Activated T-cell treated with anti-CD3 and anti-CD28 coated beads for 4 hours (primary cell): Measurements from ENCODE around the gene F12.

Experiments
- DNase-seq: peaks from one replicate; pipeline ENCODE4 v3.0.0-alpha.2; 2020

F12 gene

GRCh38 chr5:177446200-177447065 is 37.1 kb upstream of the F12 start, which contains the start of gene PRR7:
TSS of gene PRR7 (plus strand) at chr5:177446814. CDS start at chr5:177455068, 8,254 bp downstream.
- DNase-seq = peak; percentile 57

- no peak for DNase-seq
Measured at GRCh38 chr5:177445917-177446199, 36.5 kb upstream of the F12 start.

GRCh38 chr5:177445052-177445916 is 35.9 kb upstream of the F12 start:
- no peak for DNase-seq

GRCh38 chr5:177444106-177445051 is 35.0 kb upstream of the F12 start:
- DNase-seq = no peak

- no peak for DNase-seq
Measured at GRCh38 chr5:177443144-177443983, 34.0 kb upstream of the F12 start.

- DNase-seq = no peak
Measured at GRCh38 chr5:177442066-177442826, 32.9 kb upstream of the F12 start.

- no peak for DNase-seq
Measured at GRCh38 chr5:177440990-177441780, 31.8 kb upstream of the F12 start.

- no peak for DNase-seq
Measured at GRCh38 chr5:177440211-177440989, 31.0 kb upstream of the F12 start.

GRCh38 chr5:177439518-177440053 is 30.2 kb upstream of the F12 start:
- DNase-seq = no peak

- no peak for DNase-seq
Measured at GRCh38 chr5:177438468-177438867, 29.1 kb upstream of the F12 start.

- no peak for DNase-seq
Measured at GRCh38 chr5:177437623-177438022, 28.3 kb upstream of the F12 start.

- no peak for DNase-seq
Measured at GRCh38 chr5:177435847-177436536, 26.6 kb upstream of the F12 start.

- no peak for DNase-seq
Measured at GRCh38 chr5:177434942-177435738, 25.8 kb upstream of the F12 start.

GRCh38 chr5:177434437-177434836 is 25.1 kb upstream of the F12 start:
- DNase-seq = no peak

- DNase-seq = no peak
Measured at GRCh38 chr5:177433658-177434217, 24.4 kb upstream of the F12 start.

- no peak for DNase-seq
Measured at GRCh38 chr5:177432839-177433657, 23.7 kb upstream of the F12 start.
